HCT116 (cell line): ENCODE measurements around the gene KCNK5. TPM values are rescaled to one million over a fixed set of nuclear protein-coding genes. Genes with fewer than 3 reads are reported as not detected.

Experiments
- ATAC-seq: fragments of 200-7000 bp; cut with Tn5 transposase; 2 replicates; pipeline ENCODE4 v1.9.1; 2020; ENCODE audit warnings: mild to moderate bottlenecking, moderate library complexity
- BruUV-seq: library from RNA; stranded (reverse); fragments of 400-500 nt; replicated peaks from 2 replicates; lab custom pipeline; 2021; lab: Mats Ljungman, UMichigan
- CTCF ChIA-PET: fragments of 300-600 bp; sonication (Branson Sonifier 250); formaldehyde crosslinking; loops from one replicate; lab custom pipeline; 2021; ENCODE audit warnings: antibody characterized with exemption; lab: Charles Lee
- POLR2A ChIA-PET: fragments of 300-600, 350-600 bp; sonication (Branson Sonifier 250); formaldehyde crosslinking; loops from one replicate; lab custom pipeline; 2021; ENCODE audit warnings: antibody characterized with exemption; lab: Charles Lee
- RAD21 ChIA-PET, 2 experiments: fragments of 300-600 bp; sonication (Branson Sonifier 250); formaldehyde crosslinking; loops; one replicate each; lab custom pipeline; 2023; ENCODE audit warnings: low total read pairs in 2 of 2; ENCODE audit not compliant: uncharacterized antibody in 2 of 2, unreplicated experiment in 2 of 2, low non-redundant PET in 1 of 2; lab: Charles Lee
- DNase-seq: peaks from one replicate; pipeline ENCODE4 v3.0.0-alpha.2; 2010; ENCODE audit warnings: low read depth, low spot score
- H2AFZ ChIP-seq: fragments of 200-600 bp; shearing (Covaris generic), sonication (generic); 2 replicates; pipeline ENCODE4 v1.6.1; 2017; ENCODE audit warnings: low read depth, mixed run types, mixed read lengths, antibody characterized with exemption, low read length; ENCODE audit not compliant: poor library complexity, severe bottlenecking
- H3K27ac ChIP-seq: 2 replicates; pipeline ENCODE4 v1.5.1; 2012; ENCODE audit warnings: low read depth, low read length
- H3K27me3 ChIP-seq: fragments of 200-600 bp; sonication (generic); 2 replicates; pipeline ENCODE4 v1.6.1; 2016; ENCODE audit warnings: mixed run types, low read length, mixed read lengths; ENCODE audit not compliant: insufficient read depth
- H3K36me3 ChIP-seq, 2 experiments: fragments of 200-500 bp in 1 of 2; fragments of 200-600 bp in 1 of 2; sonication (Bioruptor generic) in 1 of 2; sonication (generic) in 1 of 2; 2 replicates each; pipeline versions ENCODE4 v1.5.1 to v1.6.1; 2014 to 2016; ENCODE audit warnings: low read length in 2 of 2, inconsistent platforms in 1 of 2, mixed read lengths in 1 of 2, mixed run types in 1 of 2; ENCODE audit not compliant: insufficient read depth in 2 of 2, control insufficient read depth in 1 of 2
- H3K4me1 ChIP-seq, 2 experiments: fragments of 200-600 bp in 1 of 2; sonication (generic) in 1 of 2; 2 replicates each; pipeline versions ENCODE4 v1.5.1 to v1.6.1; 2012 to 2017; ENCODE audit warnings: low read length in 2 of 2, inconsistent platforms in 1 of 2, mild to moderate bottlenecking in 1 of 2, mixed read lengths in 1 of 2, mixed run types in 1 of 2, moderate library complexity in 1 of 2; ENCODE audit not compliant: insufficient read depth in 2 of 2, control insufficient read depth in 1 of 2
- H3K4me2 ChIP-seq: fragments of 200-600 bp; sonication (generic); 2 replicates; pipeline ENCODE4 v1.6.1; 2017; ENCODE audit warnings: mixed run types, low read length, mixed read lengths
- H3K4me3 ChIP-seq, 2 experiments: fragments of 200-600 bp in 1 of 2; sonication (generic) in 1 of 2; replicated peaks in 1 of 2; 2 replicates each; pipeline ENCODE4 v1.5.1; 2011 to 2016; ENCODE audit warnings: low read length in 2 of 2, control low read depth in 1 of 2, low read depth in 1 of 2, mild to moderate bottlenecking in 1 of 2, mixed read lengths in 1 of 2, mixed run types in 1 of 2
- H3K79me2 ChIP-seq: fragments of 200-600 bp; sonication (generic); 2 replicates; pipeline ENCODE4 v1.6.1; 2017; ENCODE audit warnings: mild to moderate bottlenecking, mixed run types, low read length, moderate library complexity, mixed read lengths; ENCODE audit not compliant: insufficient read depth
- H3K9ac ChIP-seq: fragments of 200-600 bp; sonication (generic); 2 replicates; pipeline ENCODE4 v1.6.1; 2016; ENCODE audit warnings: low read length, mixed read lengths
- H3K9me2 ChIP-seq: fragments of 200-600 bp; sonication (generic), shearing (Covaris generic); 2 replicates; pipeline ENCODE4 v1.6.1; 2017; ENCODE audit warnings: mixed run types, mild to moderate bottlenecking, moderate library complexity; ENCODE audit not compliant: insufficient read depth
- H3K9me3 ChIP-seq, 2 experiments: fragments of 200-500 bp in 1 of 2; fragments of 200-600 bp in 1 of 2; sonication (Bioruptor generic) in 1 of 2; sonication (generic) in 1 of 2; 2 replicates each; pipeline ENCODE4 v1.6.1; 2014 to 2017; ENCODE audit warnings: low read length in 2 of 2, mixed read lengths in 2 of 2, inconsistent platforms in 1 of 2, low read depth in 1 of 2, mild to moderate bottlenecking in 1 of 2, mixed run types in 1 of 2, moderate library complexity in 1 of 2; ENCODE audit not compliant: control insufficient read depth in 1 of 2, insufficient read depth in 1 of 2
- H4K20me1 ChIP-seq: fragments of 200-600 bp; sonication (generic), shearing (Covaris generic); 2 replicates; pipeline ENCODE4 v1.6.1; 2017; ENCODE audit warnings: mixed run types, mild to moderate bottlenecking, moderate library complexity; ENCODE audit not compliant: insufficient read depth
- CEBPB ChIP-seq: IDR thresholded peaks from 2 replicates; pipeline ENCODE4 v1.6.1; 2012; ENCODE audit warnings: low read depth
- EGR1 ChIP-seq: IDR thresholded peaks from 2 replicates; pipeline ENCODE4 v1.6.1; 2012; ENCODE audit warnings: low read depth
- ELF1 ChIP-seq: IDR thresholded peaks from 2 replicates; pipeline ENCODE4 v1.6.1; 2012; ENCODE audit warnings: low read depth, borderline replicate concordance
- FOSL1 ChIP-seq: IDR thresholded peaks from 2 replicates; pipeline ENCODE4 v1.6.1; 2012; ENCODE audit warnings: low read depth
- JUND ChIP-seq: IDR thresholded peaks from 2 replicates; pipeline ENCODE4 v1.6.1; 2012
- POLR2A ChIP-seq: IDR thresholded peaks from 2 replicates; pipeline ENCODE4 v1.7.0; 2011; ENCODE audit warnings: borderline replicate concordance; ENCODE audit not compliant: insufficient read depth, insufficient read length; ENCODE audit errors: extremely low read depth
- RAD21 ChIP-seq: IDR thresholded peaks from 2 replicates; pipeline ENCODE4 v1.6.1; 2012; ENCODE audit warnings: low read depth, mild to moderate bottlenecking
- SP1 ChIP-seq: IDR thresholded peaks from 2 replicates; pipeline ENCODE4 v1.6.1; 2012; ENCODE audit warnings: low read depth
- SRF ChIP-seq: IDR thresholded peaks from 2 replicates; pipeline ENCODE4 v1.6.1; 2012; ENCODE audit warnings: low read depth
- YY1 ChIP-seq: IDR thresholded peaks from 2 replicates; pipeline ENCODE4 v1.6.1; 2011; ENCODE audit warnings: low read length, low read depth, moderate library complexity, mild to moderate bottlenecking; ENCODE audit not compliant: insufficient replicate concordance; ENCODE audit errors: extremely low read depth
- ZFX ChIP-seq: fragments of 450-650 bp; IDR thresholded peaks from 2 replicates; pipeline ENCODE4 v1.6.1; 2017
- ZNF274 ChIP-seq: fragments of 200-500 bp; sonication (Bioruptor generic); IDR thresholded peaks from 2 replicates; pipeline ENCODE4 v1.6.1; 2014; ENCODE audit warnings: mild to moderate bottlenecking, low read depth, low read length, inconsistent platforms
- intact Hi-C: fragments of 100-400 bp; cut with micrococcal nuclease; formaldehyde crosslinking; loops from 2 replicates; pipeline ENCODE4 v1.10.0; 2022
- total RNA-seq: library from RNA; stranded (reverse); gene quantifications from one replicate; pipeline ENCODE4 v1.2.1, GENCODE V29; 2021; ENCODE audit not compliant: unreplicated experiment
- TF ChIP-seq, protein P1 (sequence below): IDR thresholded peaks from 2 replicates; pipeline ENCODE4 v1.6.1; 2011; ENCODE audit warnings: mild to moderate bottlenecking, low read length, moderate library complexity; ENCODE audit not compliant: insufficient replicate concordance; ENCODE audit errors: extremely low read depth
- TF ChIP-seq, protein P2 (sequence below): IDR thresholded peaks from 2 replicates; pipeline ENCODE4 v1.6.1; 2012; ENCODE audit warnings: low read depth
- TF ChIP-seq, protein P3 (sequence below), 3 experiments: fragments of 200-600 bp in 1 of 3; sonication (generic) in 1 of 3; IDR thresholded peaks in 2 of 3; conservative IDR thresholded peaks in 1 of 3; 2 replicates each; pipeline ENCODE4 v1.5.1; 2012 to 2017; ENCODE audit warnings: low read depth in 2 of 3, low read length in 2 of 3, antibody characterized with exemption in 1 of 3, borderline replicate concordance in 1 of 3, control low read depth in 1 of 3, mild to moderate bottlenecking in 1 of 3, mixed read lengths in 1 of 3, mixed run types in 1 of 3, moderate library complexity in 1 of 3; ENCODE audit not compliant: insufficient read depth in 1 of 3
- TF ChIP-seq, protein P4 (sequence below): IDR thresholded peaks from 2 replicates; pipeline ENCODE4 v1.6.1; 2012

Gene KCNK5
- total RNA-seq, 1 experiment from 2014 or later: 9.5 TPM

DNA sequence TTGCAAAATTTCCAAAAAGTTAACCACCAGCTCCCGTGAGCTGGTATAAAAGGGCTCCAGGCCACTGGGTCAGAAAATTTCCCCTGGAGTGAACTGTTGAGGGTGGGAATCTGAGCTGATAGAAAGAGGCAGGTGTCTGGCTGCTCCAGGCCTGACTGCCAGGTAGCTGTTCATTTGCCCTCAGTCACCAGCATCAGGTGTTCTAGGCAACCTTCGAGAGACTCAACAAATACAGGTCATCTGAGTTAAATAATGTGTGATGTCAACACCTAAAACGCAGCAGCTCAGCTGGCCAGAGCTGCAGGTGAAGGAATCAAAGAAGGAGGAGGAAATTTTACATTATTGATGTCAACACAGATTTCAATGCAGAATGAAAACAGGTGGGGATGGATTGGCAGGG is 46.7 kb downstream of the KCNK5 start (continued):
- TF ChIP-seq, protein P1, sequence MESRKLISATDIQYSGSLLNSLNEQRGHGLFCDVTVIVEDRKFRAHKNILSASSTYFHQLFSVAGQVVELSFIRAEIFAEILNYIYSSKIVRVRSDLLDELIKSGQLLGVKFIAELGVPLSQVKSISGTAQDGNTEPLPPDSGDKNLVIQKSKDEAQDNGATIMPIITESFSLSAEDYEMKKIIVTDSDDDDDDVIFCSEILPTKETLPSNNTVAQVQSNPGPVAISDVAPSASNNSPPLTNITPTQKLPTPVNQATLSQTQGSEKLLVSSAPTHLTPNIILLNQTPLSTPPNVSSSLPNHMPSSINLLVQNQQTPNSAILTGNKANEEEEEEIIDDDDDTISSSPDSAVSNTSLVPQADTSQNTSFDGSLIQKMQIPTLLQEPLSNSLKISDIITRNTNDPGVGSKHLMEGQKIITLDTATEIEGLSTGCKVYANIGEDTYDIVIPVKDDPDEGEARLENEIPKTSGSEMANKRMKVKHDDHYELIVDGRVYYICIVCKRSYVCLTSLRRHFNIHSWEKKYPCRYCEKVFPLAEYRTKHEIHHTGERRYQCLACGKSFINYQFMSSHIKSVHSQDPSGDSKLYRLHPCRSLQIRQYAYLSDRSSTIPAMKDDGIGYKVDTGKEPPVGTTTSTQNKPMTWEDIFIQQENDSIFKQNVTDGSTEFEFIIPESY: no peak
- TF ChIP-seq, protein P2, sequence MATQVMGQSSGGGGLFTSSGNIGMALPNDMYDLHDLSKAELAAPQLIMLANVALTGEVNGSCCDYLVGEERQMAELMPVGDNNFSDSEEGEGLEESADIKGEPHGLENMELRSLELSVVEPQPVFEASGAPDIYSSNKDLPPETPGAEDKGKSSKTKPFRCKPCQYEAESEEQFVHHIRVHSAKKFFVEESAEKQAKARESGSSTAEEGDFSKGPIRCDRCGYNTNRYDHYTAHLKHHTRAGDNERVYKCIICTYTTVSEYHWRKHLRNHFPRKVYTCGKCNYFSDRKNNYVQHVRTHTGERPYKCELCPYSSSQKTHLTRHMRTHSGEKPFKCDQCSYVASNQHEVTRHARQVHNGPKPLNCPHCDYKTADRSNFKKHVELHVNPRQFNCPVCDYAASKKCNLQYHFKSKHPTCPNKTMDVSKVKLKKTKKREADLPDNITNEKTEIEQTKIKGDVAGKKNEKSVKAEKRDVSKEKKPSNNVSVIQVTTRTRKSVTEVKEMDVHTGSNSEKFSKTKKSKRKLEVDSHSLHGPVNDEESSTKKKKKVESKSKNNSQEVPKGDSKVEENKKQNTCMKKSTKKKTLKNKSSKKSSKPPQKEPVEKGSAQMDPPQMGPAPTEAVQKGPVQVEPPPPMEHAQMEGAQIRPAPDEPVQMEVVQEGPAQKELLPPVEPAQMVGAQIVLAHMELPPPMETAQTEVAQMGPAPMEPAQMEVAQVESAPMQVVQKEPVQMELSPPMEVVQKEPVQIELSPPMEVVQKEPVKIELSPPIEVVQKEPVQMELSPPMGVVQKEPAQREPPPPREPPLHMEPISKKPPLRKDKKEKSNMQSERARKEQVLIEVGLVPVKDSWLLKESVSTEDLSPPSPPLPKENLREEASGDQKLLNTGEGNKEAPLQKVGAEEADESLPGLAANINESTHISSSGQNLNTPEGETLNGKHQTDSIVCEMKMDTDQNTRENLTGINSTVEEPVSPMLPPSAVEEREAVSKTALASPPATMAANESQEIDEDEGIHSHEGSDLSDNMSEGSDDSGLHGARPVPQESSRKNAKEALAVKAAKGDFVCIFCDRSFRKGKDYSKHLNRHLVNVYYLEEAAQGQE: no peak
- TF ChIP-seq JUND: no peak
- TF ChIP-seq, all 23 proteins: peak for 0

DNA sequence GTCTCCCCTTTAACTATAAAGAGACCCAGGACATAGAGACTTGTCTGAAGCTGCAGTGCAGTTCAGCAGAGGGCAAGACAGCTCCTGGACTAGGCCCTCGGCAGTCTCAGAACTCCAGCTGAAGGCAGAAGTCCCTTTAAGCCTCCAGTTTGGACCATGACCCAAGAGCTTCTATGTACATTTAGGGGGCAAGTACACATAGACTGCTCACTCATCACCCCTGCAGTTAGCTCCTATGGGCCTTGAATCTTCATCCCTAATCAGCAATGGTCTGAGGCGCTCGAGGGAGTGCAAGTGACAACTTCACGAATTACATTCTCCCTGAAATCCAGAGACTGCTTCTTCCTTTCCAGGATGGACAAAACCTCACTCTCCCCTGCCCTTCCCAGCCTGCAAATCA is 47.4 kb downstream of the KCNK5 start:
- no peak for ATAC-seq
- no peak overlapping the region for H2AFZ ChIP-seq
- peaks cover 3 to 28% of the 10 kb centered on the region in 2 experiments for H3K4me1 ChIP-seq
- ChIA-PET CTCF (interaction anchor here (1.4 kb wide), 1 partner anchor 124 kb away, joined by 3 read pairs; no protein-coding TSS in a partner anchor), RAD21 (no interaction called here), POLR2A (no interaction called here)
- H4K20me1 ChIP-seq: no peaks in the 10 kb centered on the region
- no peak overlapping the region for H3K4me2 ChIP-seq
- no peak overlapping the region for H3K27ac ChIP-seq
- DNase-seq: no peak
- H3K9ac ChIP-seq: no peak overlapping the region
- BruUV-seq: no TSS peak
- H3K79me2 ChIP-seq: no peaks in the 10 kb centered on the region
- no peaks in the 10 kb centered on the region for H3K9me2 ChIP-seq
- H3K27me3 ChIP-seq: no peaks in the 10 kb centered on the region
- intact Hi-C loops: no loop called here
- peaks cover 7 to 11% of the 10 kb centered on the region in 2 experiments; a peak in 3 of 4 replicates for H3K9me3 ChIP-seq
- no peak overlapping the region for H3K4me3 ChIP-seq
- H3K36me3 ChIP-seq: no peaks in the 10 kb centered on the region
- TF ChIP-seq SRF: no peak
- TF ChIP-seq SP1: no peak
- TF ChIP-seq ZFX: no peak
- TF ChIP-seq YY1: no peak
- no peak for TF ChIP-seq RAD21
- no peak for TF ChIP-seq EGR1
- TF ChIP-seq JUND: no peak
- TF ChIP-seq, protein P3, sequence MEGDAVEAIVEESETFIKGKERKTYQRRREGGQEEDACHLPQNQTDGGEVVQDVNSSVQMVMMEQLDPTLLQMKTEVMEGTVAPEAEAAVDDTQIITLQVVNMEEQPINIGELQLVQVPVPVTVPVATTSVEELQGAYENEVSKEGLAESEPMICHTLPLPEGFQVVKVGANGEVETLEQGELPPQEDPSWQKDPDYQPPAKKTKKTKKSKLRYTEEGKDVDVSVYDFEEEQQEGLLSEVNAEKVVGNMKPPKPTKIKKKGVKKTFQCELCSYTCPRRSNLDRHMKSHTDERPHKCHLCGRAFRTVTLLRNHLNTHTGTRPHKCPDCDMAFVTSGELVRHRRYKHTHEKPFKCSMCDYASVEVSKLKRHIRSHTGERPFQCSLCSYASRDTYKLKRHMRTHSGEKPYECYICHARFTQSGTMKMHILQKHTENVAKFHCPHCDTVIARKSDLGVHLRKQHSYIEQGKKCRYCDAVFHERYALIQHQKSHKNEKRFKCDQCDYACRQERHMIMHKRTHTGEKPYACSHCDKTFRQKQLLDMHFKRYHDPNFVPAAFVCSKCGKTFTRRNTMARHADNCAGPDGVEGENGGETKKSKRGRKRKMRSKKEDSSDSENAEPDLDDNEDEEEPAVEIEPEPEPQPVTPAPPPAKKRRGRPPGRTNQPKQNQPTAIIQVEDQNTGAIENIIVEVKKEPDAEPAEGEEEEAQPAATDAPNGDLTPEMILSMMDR (IDR thresholded peaks at IDR 0.05 in 2 of 3, conservative IDR thresholded peaks at IDR 0.05 in 1 of 3; ENCODE audit: borderline replicate concordance in 1 of 3, insufficient read depth in 1 of 3, low read depth in 2 of 3, low read length in 2 of 3): no peak
- TF ChIP-seq FOSL1: no peak
- TF ChIP-seq CEBPB: no peak
- TF ChIP-seq, protein P1: no peak
- TF ChIP-seq POLR2A: no peak
- no peak for TF ChIP-seq ZNF274
- no peak for TF ChIP-seq ELF1
- TF ChIP-seq, protein P4, sequence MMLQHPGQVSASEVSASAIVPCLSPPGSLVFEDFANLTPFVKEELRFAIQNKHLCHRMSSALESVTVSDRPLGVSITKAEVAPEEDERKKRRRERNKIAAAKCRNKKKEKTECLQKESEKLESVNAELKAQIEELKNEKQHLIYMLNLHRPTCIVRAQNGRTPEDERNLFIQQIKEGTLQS: no peak
